Left renal cortex interstitium (tissue), 4 donors: ENCODE results near the gene PRDM16. TPM values are rescaled to one million over a fixed set of nuclear protein-coding genes. Genes with fewer than 3 reads are reported as not detected.

ENCODE experiments used
- DNase-seq, 4 donors: peaks; one replicate each; pipeline ENCODE4 v3.0.0-alpha.2; 2013; ENCODE audit warnings: low read depth in 4 of 4, low spot score in 2 of 4, missing footprints in 1 of 4
- polyA plus RNA-seq, 4 donors: library from polyadenylated mRNA; unstranded; fragments of 120-200 nt; gene quantifications; one replicate each; pipeline ENCODE4 v1.2.1, GENCODE V29; 2013; ENCODE audit not compliant: insufficient read length in 4 of 4

PRDM16 gene
- polyA plus RNA-seq, 4 donors = 4.9 to 12.5 (median 7.0) TPM

GRCh38 chr1:3248155-3249141, 179.4 kb downstream of the PRDM16 start:
- no peak for DNase-seq

DNA sequence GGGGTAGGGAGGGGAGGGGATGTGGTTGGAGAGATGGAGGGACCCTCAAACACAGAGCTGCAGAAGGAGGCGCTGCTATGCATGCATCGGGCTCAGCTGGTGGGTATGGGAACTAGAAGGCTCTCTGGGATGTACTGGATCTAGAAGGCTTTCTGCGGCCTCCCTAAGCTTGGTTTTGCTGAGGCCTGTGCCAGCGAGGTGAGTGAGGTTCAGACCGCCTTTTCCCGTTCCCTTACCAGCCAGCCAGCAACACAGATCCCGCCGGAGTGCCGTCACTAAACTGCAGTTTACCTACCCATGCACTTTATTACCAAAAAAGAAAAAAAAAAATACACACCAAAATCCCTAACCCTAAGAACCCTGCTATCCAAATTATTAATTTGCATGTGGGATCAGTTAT, 180.2 kb downstream of the PRDM16 start:
- no peak for DNase-seq

GRCh38 chr1:3249631-3250501, 180.9 kb downstream of the PRDM16 start:
- no peak for DNase-seq

- DNase-seq = no peak
Measured at GRCh38 chr1:3250624-3251023, 181.6 kb downstream of the PRDM16 start.

DNA sequence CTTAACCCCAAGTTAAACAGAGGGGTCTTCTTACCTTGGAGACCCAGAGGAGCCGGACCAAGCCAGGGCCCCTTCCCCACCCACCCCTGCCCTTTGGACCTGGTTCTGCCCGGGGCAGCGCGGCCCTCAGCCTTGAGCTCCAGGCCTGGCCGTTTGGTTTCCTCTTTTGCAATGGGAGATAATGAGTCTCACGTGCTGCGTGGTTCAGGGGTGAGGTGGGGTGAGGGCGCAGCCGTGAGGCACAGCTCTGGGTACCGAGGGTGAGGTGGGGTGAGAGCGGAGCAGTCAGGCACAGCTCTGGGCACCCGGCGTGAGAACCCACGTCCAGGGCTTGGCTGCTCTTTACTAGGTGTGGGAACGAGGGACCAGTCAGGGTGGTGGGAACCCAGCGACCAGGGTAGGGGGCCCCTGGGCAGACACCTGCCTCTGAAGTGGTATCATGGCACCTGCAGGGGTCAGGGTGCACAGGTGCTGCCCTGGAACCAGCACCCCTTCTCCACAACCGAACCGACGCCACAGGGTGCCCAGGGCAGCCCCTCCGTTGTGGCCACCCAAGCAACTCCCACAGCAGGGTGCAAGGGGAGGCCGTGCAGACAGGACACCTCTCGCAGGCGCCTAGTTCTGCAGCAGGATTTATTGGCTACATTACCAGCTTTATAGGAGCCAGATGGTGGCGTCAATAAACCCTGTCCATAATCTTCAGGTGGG, 182.2 kb downstream of the PRDM16 start:
- DNase-seq = no peak

DNA sequence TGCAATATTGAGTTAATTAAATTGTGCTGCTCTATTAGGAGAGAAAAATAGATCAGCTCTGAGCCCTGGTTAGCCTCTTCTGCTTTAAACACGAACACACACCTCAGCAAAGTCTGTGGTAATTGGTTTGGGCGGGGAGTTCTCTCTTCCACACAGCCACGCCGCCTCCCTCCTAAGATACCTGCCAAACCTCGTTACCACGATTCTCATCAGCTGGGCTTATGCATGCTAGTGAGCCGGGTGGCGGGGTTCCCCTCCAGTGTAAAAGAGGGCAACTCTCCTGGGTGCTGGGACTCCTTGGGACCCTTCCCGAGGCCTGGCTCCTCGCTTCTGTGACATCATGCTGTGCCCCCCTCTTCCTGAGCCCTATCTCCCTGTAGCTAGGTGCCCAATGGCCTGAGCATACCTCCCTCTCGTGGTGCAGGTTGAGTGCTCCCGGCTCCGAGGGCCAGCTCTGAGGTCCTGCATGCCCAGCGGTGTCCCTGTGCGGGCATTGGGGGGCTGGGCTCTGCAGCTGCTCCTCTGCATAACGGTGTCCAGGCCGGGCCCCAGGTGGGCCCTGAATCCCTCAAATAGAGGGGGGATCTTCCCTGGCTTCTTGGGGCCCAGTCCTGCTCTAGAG, 182.9 kb downstream of the PRDM16 start:
- DNase-seq = no peak

DNA sequence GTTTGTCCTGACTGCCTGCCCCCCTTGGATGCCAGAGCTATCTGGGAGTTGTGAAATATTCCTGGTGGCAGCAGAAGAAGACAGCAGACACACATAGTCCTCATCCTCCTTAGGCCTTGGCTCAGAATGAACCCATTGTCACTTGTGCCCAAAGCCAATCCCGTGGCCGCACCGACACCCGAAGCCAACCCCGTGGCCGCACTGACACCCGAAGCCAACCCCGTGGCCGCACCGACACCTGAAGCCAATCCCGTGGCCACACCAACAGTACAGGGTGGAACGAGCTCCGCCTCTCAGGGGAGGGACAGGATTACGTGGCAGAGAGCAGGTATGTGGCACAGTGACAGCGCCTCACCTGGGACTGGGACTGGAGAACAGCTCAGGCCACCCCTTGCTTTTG, 186.7 kb downstream of the PRDM16 start:
- no peak for DNase-seq

- no peak for DNase-seq
Measured at GRCh38 chr1:3257788-3258187, 188.8 kb downstream of the PRDM16 start.

GRCh38 chr1:3258386-3259003, 189.5 kb downstream of the PRDM16 start:
- no peak for DNase-seq

DNA sequence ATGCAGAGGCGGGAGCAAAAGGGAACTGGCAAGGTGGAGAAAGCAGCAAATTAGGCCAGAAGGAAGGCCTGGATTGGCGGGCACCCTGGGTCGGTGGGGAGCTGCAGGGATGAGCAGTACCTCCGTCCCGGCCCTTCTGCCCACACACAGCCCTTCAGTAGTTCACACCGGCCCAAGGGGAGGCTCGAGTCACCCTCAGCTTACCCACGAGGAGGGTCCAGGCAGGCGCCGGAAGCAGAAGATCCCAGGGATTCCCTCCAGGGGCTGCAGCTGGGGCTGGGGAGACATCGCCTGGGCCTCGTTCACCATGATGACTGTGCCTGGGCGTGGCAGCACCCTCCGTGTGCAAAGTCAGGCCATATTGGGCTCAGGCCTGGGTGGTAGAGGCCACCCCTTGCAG, 190.0 kb downstream of the PRDM16 start:
- no peak for DNase-seq

- DNase-seq = no peak
Measured at GRCh38 chr1:3261007-3261968, 192.3 kb downstream of the PRDM16 start.

DNA sequence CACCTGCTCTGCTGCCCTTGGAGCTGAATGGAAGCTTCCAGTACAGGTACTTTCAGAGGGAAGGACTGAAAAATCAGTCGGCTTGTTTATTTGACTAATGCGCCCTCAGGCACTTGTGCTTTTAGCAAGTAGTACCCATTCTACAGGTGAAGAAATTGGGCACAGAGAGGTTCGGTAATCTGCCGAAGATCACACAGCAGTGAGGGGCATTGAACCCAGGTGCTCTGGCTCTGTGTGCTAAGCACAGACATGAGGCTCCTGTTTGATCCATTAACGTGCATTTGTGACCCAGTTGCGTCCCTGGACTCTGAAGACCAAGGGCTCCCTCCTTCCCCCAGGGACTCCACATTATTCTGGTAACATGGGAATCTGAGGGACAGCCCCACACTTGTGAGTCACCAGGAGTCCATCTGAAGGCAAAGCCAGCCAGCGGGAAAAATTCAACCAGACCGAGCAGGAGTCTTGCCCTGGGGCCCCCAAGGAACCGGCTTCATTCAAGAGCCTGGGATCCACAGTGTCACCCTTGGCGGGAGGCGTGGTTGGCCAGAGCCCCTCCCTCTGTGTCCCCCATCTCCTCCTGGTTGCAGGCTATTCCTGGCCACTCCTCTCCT, 193.1 kb downstream of the PRDM16 start:
- DNase-seq = no peak

GRCh38 chr1:3262681-3263286, 193.8 kb downstream of the PRDM16 start:
- no peak for DNase-seq

DNA sequence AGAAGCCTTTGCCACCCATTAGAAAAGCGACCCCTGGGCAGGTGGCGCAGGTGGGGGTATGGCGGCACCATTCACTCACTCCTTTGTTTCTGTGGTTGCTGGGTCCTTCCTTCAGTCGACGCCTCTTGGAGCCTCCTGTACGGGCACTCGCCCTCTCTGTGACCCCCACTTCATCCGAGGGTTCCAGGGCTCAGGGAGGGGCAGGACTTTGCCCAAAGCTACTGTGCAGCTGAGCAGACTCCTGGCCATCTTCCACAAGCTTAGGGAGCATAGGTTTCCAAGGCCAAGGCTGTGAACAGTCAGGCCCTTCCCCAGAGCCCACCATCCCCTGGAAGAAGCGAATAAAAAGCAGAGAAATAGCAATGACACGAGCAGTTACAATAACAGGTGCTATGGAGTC, 194.8 kb downstream of the PRDM16 start:
- no peak for DNase-seq

GRCh38 chr1:3264456-3264855, 195.5 kb downstream of the PRDM16 start:
- DNase-seq = no peak

DNA sequence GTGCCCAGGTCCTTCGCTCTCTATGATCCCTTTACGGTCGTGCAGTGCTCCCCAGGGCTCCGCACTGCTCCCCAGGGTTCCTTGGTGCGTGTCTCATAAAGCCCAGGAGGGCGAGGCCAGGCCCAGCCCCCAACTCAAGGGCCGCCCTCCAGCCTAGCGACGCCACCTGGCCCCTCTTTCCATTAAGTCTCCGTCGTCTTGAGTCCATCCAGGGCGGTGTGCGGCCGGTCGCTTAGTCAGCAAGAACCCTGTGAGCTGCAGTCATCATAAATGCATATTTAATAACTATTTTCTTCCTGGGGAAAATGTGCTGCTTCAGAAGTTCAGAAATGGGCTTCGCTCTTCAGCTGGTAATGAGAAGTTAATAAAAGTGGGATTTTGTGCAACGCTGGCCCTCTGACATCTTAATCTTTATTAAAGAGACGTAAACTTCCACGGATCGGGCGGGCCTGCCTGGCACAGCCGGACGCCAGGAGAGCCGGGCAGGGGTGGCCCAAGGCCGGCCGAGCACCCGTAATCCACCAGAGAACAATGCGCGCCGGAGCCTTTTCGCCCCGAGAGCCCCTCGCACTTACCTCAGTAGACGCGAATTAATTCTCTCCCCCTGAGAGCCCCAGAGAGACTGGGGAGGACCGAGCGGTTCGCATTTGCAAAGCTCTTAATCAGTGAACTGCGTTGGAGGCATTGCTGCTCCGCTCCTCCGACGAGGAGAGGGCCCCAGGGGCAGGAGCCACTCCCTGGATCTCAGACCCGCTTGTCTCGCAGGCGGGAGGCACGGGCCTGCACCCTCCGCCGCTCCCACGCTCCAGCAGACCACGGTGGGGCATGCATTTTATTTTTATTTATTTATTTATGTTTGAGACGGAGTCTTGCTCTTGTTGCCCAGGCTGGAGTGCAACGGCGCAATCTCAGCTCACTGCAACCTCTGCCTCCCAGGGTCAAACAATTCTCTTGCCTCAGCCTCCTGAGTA, 197.1 kb downstream of the PRDM16 start:
- no peak for DNase-seq
